ENCODE data around the gene NACC2.

The NACC2 gene

GRCh38 chr9:136115641-136116359 lies 20.7 kb upstream of the NACC2 start:
- no peaks in the 10 kb centered on the region for H3K27me3 ChIP-seq (ENCODE audit: control insufficient read depth, low read length)
- H3K4me3 ChIP-seq (ENCODE audit: low read length) = no peak overlapping the region
- peaks cover 8% of the 10 kb centered on the region; the same call in 1 of the 2 replicates for H3F3A ChIP-seq (ENCODE audit: control insufficient read depth, insufficient read depth)
- no peak for TF ChIP-seq CTCF (IDR thresholded peaks at IDR 0.05; ENCODE audit: low read depth, low read length, poor library complexity, severe bottlenecking)
- TF ChIP-seq EZH2phosphoT487 (IDR thresholded peaks at IDR 0.05; ENCODE audit: borderline replicate concordance, low read length) = no peak
- H3K9me3 ChIP-seq (ENCODE audit: control insufficient read depth, insufficient read depth, low read length) = no peaks in the 10 kb centered on the region
- H3K4me2 ChIP-seq (ENCODE audit: low read length) = no peak overlapping the region
- H3K36me3 ChIP-seq (ENCODE audit: control insufficient read depth, low read length) = peaks cover 32% of the 10 kb centered on the region
- H3K4me1 ChIP-seq (ENCODE audit: control insufficient read depth, low read length) = peaks cover 20% of the 10 kb centered on the region
- no peaks in the 10 kb centered on the region for H3K9me2 ChIP-seq (replicated peaks; ENCODE audit: control insufficient read depth, low read length)
- no peaks in the 10 kb centered on the region for H4K20me1 ChIP-seq (ENCODE audit: control insufficient read depth, insufficient read depth, low read depth, low read length)
- H3K27ac ChIP-seq (ENCODE audit: low read depth, low read length) = no peak overlapping the region
- H3K79me2 ChIP-seq (ENCODE audit: control insufficient read depth, low read length) = peaks cover 41% of the 10 kb centered on the region

GRCh38 chr9:136115206-136115605 lies 20.1 kb upstream of the NACC2 start:
- Histone ChIP-seq H3K79me2 (ENCODE audit: control insufficient read depth, low read length) (peaks cover 37% of the 10 kb centered on the region), H3K9me2 (replicated peaks; ENCODE audit: control insufficient read depth, low read length) (no peaks in the 10 kb centered on the region), H3K9me3 (ENCODE audit: control insufficient read depth, insufficient read depth, low read length) (no peaks in the 10 kb centered on the region), H3K36me3 (ENCODE audit: control insufficient read depth, low read length) (peaks cover 32% of the 10 kb centered on the region), H3K4me3 (ENCODE audit: low read length) (no peak overlapping the region), H3K27me3 (ENCODE audit: control insufficient read depth, low read length) (no peaks in the 10 kb centered on the region), H3K4me1 (ENCODE audit: control insufficient read depth, low read length) (peaks cover 22% of the 10 kb centered on the region), H3F3A (ENCODE audit: control insufficient read depth, insufficient read depth) (peaks cover 8% of the 10 kb centered on the region; the same call in 1 of the 2 replicates), H3K27ac (ENCODE audit: low read depth, low read length) (no peak overlapping the region), H3K4me2 (ENCODE audit: low read length) (no peak overlapping the region), H4K20me1 (ENCODE audit: control insufficient read depth, insufficient read depth, low read depth, low read length) (no peaks in the 10 kb centered on the region)
- TF ChIP-seq CTCF (IDR thresholded peaks at IDR 0.05; ENCODE audit: low read depth, low read length, poor library complexity, severe bottlenecking) (no peak), EZH2phosphoT487 (IDR thresholded peaks at IDR 0.05; ENCODE audit: borderline replicate concordance, low read length) (no peak)

GRCh38 chr9:136114610-136115009 lies 19.5 kb upstream of the NACC2 start:
- Histone ChIP-seq H3K27me3 (ENCODE audit: control insufficient read depth, low read length) (no peaks in the 10 kb centered on the region), H3K9me2 (replicated peaks; ENCODE audit: control insufficient read depth, low read length) (no peaks in the 10 kb centered on the region), H4K20me1 (ENCODE audit: control insufficient read depth, insufficient read depth, low read depth, low read length) (no peaks in the 10 kb centered on the region), H3K79me2 (ENCODE audit: control insufficient read depth, low read length) (peaks cover 31% of the 10 kb centered on the region), H3K9me3 (ENCODE audit: control insufficient read depth, insufficient read depth, low read length) (no peaks in the 10 kb centered on the region), H3K36me3 (ENCODE audit: control insufficient read depth, low read length) (peaks cover 32% of the 10 kb centered on the region), H3K27ac (ENCODE audit: low read depth, low read length) (no peak overlapping the region), H3K4me2 (ENCODE audit: low read length) (no peak overlapping the region), H3K4me3 (ENCODE audit: low read length) (no peak overlapping the region), H3K4me1 (ENCODE audit: control insufficient read depth, low read length) (peaks cover 23% of the 10 kb centered on the region), H3F3A (ENCODE audit: control insufficient read depth, insufficient read depth) (peaks cover 6% of the 10 kb centered on the region; the same call in 1 of the 2 replicates)
- no peak for TF ChIP-seq EZH2phosphoT487 (IDR thresholded peaks at IDR 0.05; ENCODE audit: borderline replicate concordance, low read length)
- TF ChIP-seq CTCF (IDR thresholded peaks at IDR 0.05; ENCODE audit: low read depth, low read length, poor library complexity, severe bottlenecking) = no peak

Measured in DOHH2 (cell line).